Measurements from ENCODE around the gene RBBP8NL.

DNA sequence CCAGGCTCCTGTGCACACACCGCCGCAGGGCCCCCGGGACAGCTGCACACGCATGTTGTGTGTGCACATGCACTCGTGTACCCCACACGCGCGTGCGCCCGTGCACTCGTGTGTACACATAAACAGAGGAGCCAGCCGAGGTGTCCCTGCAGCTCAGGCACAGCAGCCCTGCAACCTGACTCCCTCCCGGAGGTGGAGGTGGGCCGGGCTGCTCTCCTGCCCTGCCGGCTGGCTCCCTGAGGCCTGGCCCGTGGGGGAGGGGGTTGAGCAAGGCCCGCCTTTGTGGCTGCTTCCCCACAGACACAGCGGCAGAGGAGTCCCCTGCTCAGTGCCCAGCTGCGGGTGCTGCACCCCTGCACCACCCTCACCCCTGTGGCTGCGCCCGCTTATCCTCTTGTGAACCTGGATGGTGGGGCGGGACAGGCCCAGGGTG, 624 bp downstream of the RBBP8NL start:
- TF ChIP-seq POLR2AphosphoS5 (IDR thresholded peaks at IDR 0.05; ENCODE audit: low read depth) (no peak), EZH2 (IDR thresholded peaks at IDR 0.05; ENCODE audit: low read depth, unreplicated experiment) (no peak), EZH2phosphoT487 (IDR thresholded peaks at IDR 0.05; ENCODE audit: unreplicated experiment) (no peak)
- TF ChIP-seq, protein P1, sequence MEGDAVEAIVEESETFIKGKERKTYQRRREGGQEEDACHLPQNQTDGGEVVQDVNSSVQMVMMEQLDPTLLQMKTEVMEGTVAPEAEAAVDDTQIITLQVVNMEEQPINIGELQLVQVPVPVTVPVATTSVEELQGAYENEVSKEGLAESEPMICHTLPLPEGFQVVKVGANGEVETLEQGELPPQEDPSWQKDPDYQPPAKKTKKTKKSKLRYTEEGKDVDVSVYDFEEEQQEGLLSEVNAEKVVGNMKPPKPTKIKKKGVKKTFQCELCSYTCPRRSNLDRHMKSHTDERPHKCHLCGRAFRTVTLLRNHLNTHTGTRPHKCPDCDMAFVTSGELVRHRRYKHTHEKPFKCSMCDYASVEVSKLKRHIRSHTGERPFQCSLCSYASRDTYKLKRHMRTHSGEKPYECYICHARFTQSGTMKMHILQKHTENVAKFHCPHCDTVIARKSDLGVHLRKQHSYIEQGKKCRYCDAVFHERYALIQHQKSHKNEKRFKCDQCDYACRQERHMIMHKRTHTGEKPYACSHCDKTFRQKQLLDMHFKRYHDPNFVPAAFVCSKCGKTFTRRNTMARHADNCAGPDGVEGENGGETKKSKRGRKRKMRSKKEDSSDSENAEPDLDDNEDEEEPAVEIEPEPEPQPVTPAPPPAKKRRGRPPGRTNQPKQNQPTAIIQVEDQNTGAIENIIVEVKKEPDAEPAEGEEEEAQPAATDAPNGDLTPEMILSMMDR (conservative IDR thresholded peaks at IDR 0.05; ENCODE audit: low read depth in 2 of 2): no peak

Measured in GM23338 (cell line).